Thyroid gland (tissue), 4 donors: ENCODE data around the gene COL8A1. TPM values are rescaled to one million over a fixed set of nuclear protein-coding genes. Genes with fewer than 3 reads are reported as not detected.

Experiments used
- DNase-seq, 2 donors: peaks; one replicate each; pipeline ENCODE4 v3.0.0-alpha.2; 2019
- H3K27ac ChIP-seq, 3 donors: fragments of 200-600 bp; sonication (generic); 1 replicate in 2 of 3; 2 replicates in 1 of 3; pipeline ENCODE4 v1.5.1; 2016 to 2019; ENCODE audit warnings: mild to moderate bottlenecking in 1 of 3, moderate library complexity in 1 of 3
- H3K27me3 ChIP-seq: fragments of 200-600 bp; sonication (generic); one replicate; pipeline ENCODE4 v1.5.1; 2019
- H3K36me3 ChIP-seq, 2 donors: fragments of 200-600 bp; sonication (generic); one replicate each; pipeline ENCODE4 v1.5.1; 2016 to 2019
- H3K4me1 ChIP-seq, 2 donors: fragments of 200-600 bp; sonication (generic); one replicate each; pipeline ENCODE4 v1.5.1; 2017 to 2019
- H3K4me3 ChIP-seq, 3 donors: fragments of 200-600 bp; sonication (generic); replicated peaks in 1 of 3; 1 replicate in 2 of 3; 2 replicates in 1 of 3; pipeline ENCODE4 v1.5.1; 2016; ENCODE audit warnings: mild to moderate bottlenecking in 1 of 3
- H3K9me3 ChIP-seq: fragments of 200-600 bp; sonication (generic); one replicate; pipeline ENCODE4 v1.5.1; 2017
- CTCF ChIP-seq, 6 experiments: fragments of 200-600 bp in 3 of 6; fragments of 450-650 bp in 3 of 6; sonication (generic) in 3 of 6; IDR thresholded peaks; one replicate each; pipeline ENCODE4 v1.5.1; 2016 to 2019; ENCODE audit warnings: antibody characterized with exemption in 6 of 6, mild to moderate bottlenecking in 2 of 6, inconsistent platforms in 1 of 6, moderate library complexity in 1 of 6
- POLR2A ChIP-seq, 2 donors: fragments of 450-650 bp; IDR thresholded peaks; one replicate each; pipeline ENCODE4 v1.6.1; 2017; ENCODE audit warnings: antibody characterized with exemption in 2 of 2, mild to moderate bottlenecking in 2 of 2, moderate library complexity in 1 of 2
- WGBS, 2 donors: methylation state at CpG; one replicate each; pipeline ENCODE4 v1.1.5; 2017; 5-methylcytosine and 5-hydroxymethylcytosine counted together
- intact Hi-C: fragments of 100-400 bp; cut with DNase I; formaldehyde crosslinking; loops from one replicate; pipeline ENCODE4 v1.15.1; 2023
- total RNA-seq, 4 donors: library from RNA; depleted of rRNA; stranded (reverse); fragments of >200 nt; gene quantifications; one replicate each; pipeline ENCODE4 v1.2.3, GENCODE V29; 2016

The COL8A1 gene
- total RNA-seq, 4 donors from 2014 or later = 65.6 to 156 (median 95.6) TPM

GRCh38 chr3:99607151-99607550 lies 31.2 kb upstream of the COL8A1 start:
- 70 to 98% methylated on average over 1 of the region's 1 CpG for WGBS, 2 donors
- H3K9me3 ChIP-seq = no peaks in the 10 kb centered on the region
- H3K4me3 ChIP-seq = no peak overlapping the region
- no peaks in the 10 kb centered on the region for H3K36me3 ChIP-seq
- no peak for DNase-seq
- H3K4me1 ChIP-seq = no peaks in the 10 kb centered on the region
- no peak for TF ChIP-seq CTCF (IDR thresholded peaks at IDR 0.05)
- TF ChIP-seq POLR2A (IDR thresholded peaks at IDR 0.05) = no peak
- intact Hi-C loops = no loop called here
- no peak overlapping the region for H3K27ac ChIP-seq
- no peaks in the 10 kb centered on the region for H3K27me3 ChIP-seq

DNA sequence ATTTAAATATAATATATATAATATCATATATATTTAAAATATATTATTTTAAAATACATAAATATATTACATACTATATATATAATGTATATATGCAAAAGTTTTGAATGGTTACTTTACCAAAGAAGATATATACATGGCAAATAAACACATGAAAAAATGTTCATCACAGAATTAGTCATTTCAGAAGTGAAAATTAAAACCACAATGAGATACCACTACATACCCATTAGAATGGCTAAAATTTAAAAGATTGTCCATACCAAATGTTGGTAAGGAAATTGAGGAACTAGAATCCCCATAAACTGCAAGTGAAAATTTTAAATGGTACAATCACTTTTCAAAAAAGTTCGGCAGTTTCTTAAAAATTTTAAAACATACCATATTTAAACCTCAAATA lies 23.6 kb upstream of the COL8A1 start:
- Histone ChIP-seq H3K4me1 (no peaks in the 10 kb centered on the region), H3K27me3 (no peaks in the 10 kb centered on the region), H3K36me3 (no peaks in the 10 kb centered on the region), H3K4me3 (no peak overlapping the region), H3K9me3 (no peaks in the 10 kb centered on the region), H3K27ac (no peak overlapping the region)
- DNase-seq = no peak
- no peak for TF ChIP-seq CTCF (IDR thresholded peaks at IDR 0.05)
- intact Hi-C loops = no loop called here
- WGBS, 2 donors = 92 to 97% methylated on average over 1 of the region's 1 CpG

DNA sequence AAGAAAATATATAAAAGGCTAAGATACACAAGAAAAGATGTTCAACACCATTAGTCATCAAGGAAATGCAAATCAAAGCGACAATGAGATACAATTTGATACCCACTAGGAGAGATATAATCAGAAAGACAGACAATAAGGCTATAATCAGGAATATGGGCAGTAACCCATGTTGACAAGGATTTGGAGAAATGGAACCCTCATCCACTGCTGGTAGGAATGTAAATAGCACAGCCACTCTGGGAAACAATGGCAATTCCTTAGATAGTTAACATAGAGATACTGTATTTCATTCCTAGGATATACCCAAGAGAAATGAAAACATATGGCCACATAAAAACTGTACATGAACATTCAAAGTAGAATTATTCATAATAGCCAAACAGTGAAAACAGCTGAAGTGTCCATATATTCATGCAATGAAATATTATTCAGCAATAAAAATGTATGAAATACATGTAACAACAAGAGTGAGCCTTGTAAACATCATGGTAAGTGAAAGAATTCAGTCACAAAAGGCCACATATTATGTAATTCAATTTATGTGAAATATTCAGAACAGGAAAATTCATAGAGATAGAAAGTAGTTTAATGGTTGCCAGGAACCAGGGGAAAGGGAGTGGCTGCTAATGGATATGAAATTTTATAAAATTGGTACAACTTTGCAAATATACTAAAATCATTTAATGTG lies 18.2 kb upstream of the COL8A1 start:
- no peak overlapping the region for H3K27ac ChIP-seq
- TF ChIP-seq POLR2A (IDR thresholded peaks at IDR 0.05) = no peak
- TF ChIP-seq CTCF (IDR thresholded peaks at IDR 0.05) = no peak
- DNase-seq = no peak
- 94 to 100% methylated on average over 1 of the region's 1 CpG for WGBS, 2 donors
- H3K9me3 ChIP-seq = no peaks in the 10 kb centered on the region
- H3K36me3 ChIP-seq = no peaks in the 10 kb centered on the region
- intact Hi-C loops = loop anchor here (10.0 kb wide), 1 partner anchor 115 kb away; no protein-coding TSS in a partner anchor
- no peaks in the 10 kb centered on the region for H3K4me1 ChIP-seq
- H3K4me3 ChIP-seq = no peak overlapping the region
- no peaks in the 10 kb centered on the region for H3K27me3 ChIP-seq

DNA sequence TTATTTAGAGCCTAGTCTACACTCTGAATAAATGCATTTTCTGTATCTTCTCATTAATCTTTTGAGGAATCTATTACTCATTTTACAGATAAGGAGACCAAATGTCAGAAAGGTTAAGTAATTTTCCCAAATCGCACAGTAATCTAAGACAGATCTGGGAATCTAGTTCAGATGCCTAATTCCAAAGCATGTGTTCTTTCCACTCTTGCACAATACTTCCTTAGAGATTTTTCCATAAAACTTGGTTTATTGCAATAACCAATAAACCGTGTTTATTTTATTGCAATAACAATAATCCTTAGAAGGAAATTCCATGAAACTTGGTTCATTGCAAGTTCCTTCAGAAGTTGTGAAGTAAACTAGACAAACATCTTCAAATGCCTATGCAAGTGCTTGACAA lies 17.4 kb upstream of the COL8A1 start:
- Histone ChIP-seq H3K9me3 (no peaks in the 10 kb centered on the region), H3K27ac (no peak overlapping the region), H3K36me3 (no peaks in the 10 kb centered on the region), H3K4me3 (no peak overlapping the region), H3K4me1 (no peaks in the 10 kb centered on the region), H3K27me3 (no peaks in the 10 kb centered on the region)
- intact Hi-C loops = loop anchor here (10.0 kb wide), 1 partner anchor 116 kb away; no protein-coding TSS in a partner anchor
- TF ChIP-seq POLR2A (IDR thresholded peaks at IDR 0.05) = no peak
- TF ChIP-seq CTCF (IDR thresholded peaks at IDR 0.05) = no peak
- DNase-seq = no peak
- WGBS, 2 donors = 76 to 86% methylated on average over 2 of the region's 2 CpGs

DNA sequence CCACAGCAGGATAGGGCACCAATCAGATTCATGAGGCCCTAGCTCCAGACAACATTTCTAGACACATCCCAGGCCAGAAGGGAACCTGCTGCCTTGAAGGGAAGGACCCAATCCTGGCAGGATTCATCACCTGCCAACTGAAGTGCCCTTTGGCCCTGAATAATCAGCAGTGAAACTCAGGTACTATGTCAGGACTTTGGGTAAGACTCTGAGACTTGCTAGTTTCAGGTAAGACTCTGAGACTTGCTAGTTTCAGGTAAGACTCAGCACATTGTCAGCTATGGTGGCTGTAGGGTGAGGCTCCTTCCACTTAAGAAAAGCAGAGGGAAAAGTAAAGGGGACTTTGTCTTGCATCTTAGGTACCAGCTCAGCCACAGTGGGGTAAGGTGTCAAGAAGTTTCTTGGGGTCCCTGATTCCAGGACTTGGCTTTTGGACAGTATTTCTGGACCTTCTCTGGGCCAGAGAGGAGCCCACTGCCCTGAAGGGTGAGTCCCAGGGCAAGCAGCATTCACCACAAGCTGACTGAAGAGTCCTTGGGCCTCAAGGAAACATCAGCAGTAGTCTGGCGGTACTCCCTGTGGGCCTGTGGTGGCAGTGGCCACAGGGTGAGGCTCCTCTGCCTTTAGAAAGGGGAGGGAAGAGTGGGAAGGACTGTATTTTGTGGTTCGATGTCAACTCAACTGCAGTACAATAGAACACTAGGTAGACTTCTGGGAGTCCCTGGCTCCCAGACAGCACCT lies 13.7 kb upstream of the COL8A1 start:
- intact Hi-C loops = loop anchor here (10.0 kb wide), 1 partner anchor 120 kb away; no protein-coding TSS in a partner anchor
- no peak overlapping the region for H3K4me3 ChIP-seq
- H3K9me3 ChIP-seq = no peaks in the 10 kb centered on the region
- TF ChIP-seq CTCF (IDR thresholded peaks at IDR 0.05) (no peak), POLR2A (IDR thresholded peaks at IDR 0.05) (no peak)
- no peak for DNase-seq
- H3K27me3 ChIP-seq = no peaks in the 10 kb centered on the region
- no peaks in the 10 kb centered on the region for H3K36me3 ChIP-seq
- 100% methylated on average over 1 to 2 of the region's 2 CpGs for WGBS, 2 donors
- H3K4me1 ChIP-seq = no peaks in the 10 kb centered on the region
- no peak overlapping the region for H3K27ac ChIP-seq
